GM21515 (cell line): Measurements from ENCODE around the gene BASP1.
"Not testable (repeated sequence)": the region's sequence is repeated elsewhere in the genome, so short reads cannot be mapped to it uniquely, and the experiment has no call there.

Experiments
- ATAC-seq: cut with Tn5 transposase; IDR thresholded peaks from one replicate; pipeline ENCODE4 v1.9.1; 2021; ENCODE audit not compliant: unreplicated experiment

Gene BASP1

GRCh38 chr5:17315710-17316221 lies 98.3 kb downstream of the BASP1 start:
- no peak for ATAC-seq

- peak; percentile 73 for ATAC-seq
Measured at GRCh38 chr5:17316970-17317459, 99.6 kb downstream of the BASP1 start.

GRCh38 chr5:17317473-17317872 lies 100.0 kb downstream of the BASP1 start:
- ATAC-seq, result peak; percentile 47

- not testable (repeated sequence) for ATAC-seq
Measured at GRCh38 chr5:17319095-17319494, 101.7 kb downstream of the BASP1 start.

- no peak for ATAC-seq
Measured at GRCh38 chr5:17325770-17326599, 108.6 kb downstream of the BASP1 start.
